Loucy (cell line): ENCODE measurements around the gene ARPIN.

Source experiments
- CTCF ChIP-seq: fragments of 200-600 bp; sonication (generic); conservative IDR thresholded peaks from 2 replicates; pipeline ENCODE4 v1.5.1; 2014; ENCODE audit warnings: mild to moderate bottlenecking, antibody characterized with exemption, low read length
- EZH2phosphoT487 ChIP-seq: fragments of 200-600 bp; IDR thresholded peaks from 2 replicates; pipeline ENCODE4 v1.6.1; 2018; ENCODE audit warnings: antibody characterized with exemption, mild to moderate bottlenecking, moderate library complexity, borderline replicate concordance

- TF ChIP-seq CTCF (no peak), EZH2phosphoT487 (no peak)
Observed at GRCh38 chr15:89898146-89898545, 14.6 kb downstream of the ARPIN start.
